CD4-positive, alpha-beta T cell treated with Interleukin-6 at 100 ng/mL for 8 hours (primary cell): ENCODE results near the gene LRP8.

Experiments
- DNase-seq: peaks from one replicate; pipeline ENCODE4 v3.0.0-alpha.2; 2020; ENCODE audit warnings: mixed read lengths, low spot score

The LRP8 gene

GRCh38 chr1:53359225-53359933 is 31.5 kb upstream of the LRP8 start:
- DNase-seq: no peak

- DNase-seq: no peak
Observed at GRCh38 chr1:53356637-53357036, 28.8 kb upstream of the LRP8 start.

GRCh38 chr1:53354119-53354518 is 26.2 kb upstream of the LRP8 start:
- no peak for DNase-seq

GRCh38 chr1:53352561-53352960 is 24.7 kb upstream of the LRP8 start:
- no peak for DNase-seq

- DNase-seq: no peak
Observed at GRCh38 chr1:53350853-53351767, 23.2 kb upstream of the LRP8 start.

GRCh38 chr1:53349968-53350852 is 22.3 kb upstream of the LRP8 start:
- DNase-seq: no peak

- DNase-seq: no peak
Observed at GRCh38 chr1:53349369-53349835, 21.5 kb upstream of the LRP8 start.

- no peak for DNase-seq
Observed at GRCh38 chr1:53348486-53349368, 20.9 kb upstream of the LRP8 start.

- DNase-seq: no peak
Observed at GRCh38 chr1:53346814-53347176, 18.9 kb upstream of the LRP8 start.

- no peak for DNase-seq
Observed at GRCh38 chr1:53345996-53346813, 18.3 kb upstream of the LRP8 start.

GRCh38 chr1:53344921-53345838 is 17.3 kb upstream of the LRP8 start:
- no peak for DNase-seq

- DNase-seq: no peak
Observed at GRCh38 chr1:53343831-53344668, 16.2 kb upstream of the LRP8 start.

- no peak for DNase-seq
Observed at GRCh38 chr1:53342735-53343470, 15.0 kb upstream of the LRP8 start.

- DNase-seq: no peak
Observed at GRCh38 chr1:53341961-53342707, 14.3 kb upstream of the LRP8 start.

- DNase-seq: no peak
Observed at GRCh38 chr1:53341521-53341895, 13.6 kb upstream of the LRP8 start.

GRCh38 chr1:53340660-53341520 is 13.0 kb upstream of the LRP8 start:
- no peak for DNase-seq
